HEK293 (cell line): Measurements from ENCODE around the gene CTDSPL2.

Experiments used
- CTCF ChIA-PET: fragments of 350-600 bp; formaldehyde crosslinking; extraction: SDS; loops from one replicate; lab custom pipeline; 2021; ENCODE audit warnings: antibody characterized with exemption; lab: Yijun Ruan, JAX
- POLR2A ChIA-PET: fragments of 300-600 bp; formaldehyde crosslinking; extraction: SDS; loops from one replicate; lab custom pipeline; 2020; ENCODE audit warnings: antibody characterized with exemption, inconsistent platforms; lab: Yijun Ruan, JAX
- H3K27ac ChIP-seq: fragments of 200-500 bp; sonication (Bioruptor generic); 2 replicates; pipeline ENCODE4 v1.5.1; 2014; ENCODE audit warnings: low read depth, low read length, control low read depth, inconsistent platforms; ENCODE audit errors: extremely low read depth
- H3K36me3 ChIP-seq, 2 experiments: fragments of 200-500 bp in 1 of 2; sonication (Bioruptor generic) in 1 of 2; 1 replicate in 1 of 2; 2 replicates in 1 of 2; pipeline ENCODE4 v1.5.1; 2014 to 2017; ENCODE audit warnings: inconsistent platforms in 2 of 2, low read length in 2 of 2; ENCODE audit not compliant: control insufficient read depth in 2 of 2, insufficient read depth in 1 of 2
- H3K4me1 ChIP-seq: fragments of 200-500 bp; sonication (Bioruptor generic); 2 replicates; pipeline ENCODE4 v1.5.1; 2014; ENCODE audit warnings: mild to moderate bottlenecking, low read length, inconsistent platforms; ENCODE audit not compliant: control insufficient read depth, insufficient read depth
- H3K4me3 ChIP-seq: 2 replicates; pipeline ENCODE4 v1.5.1; 2011; ENCODE audit warnings: low read depth, mild to moderate bottlenecking, control low read depth, low read length, moderate library complexity
- H3K9me3 ChIP-seq: fragments of 200-500 bp; sonication (Bioruptor generic); 2 replicates; pipeline ENCODE4 v1.5.1; 2014; ENCODE audit warnings: low read depth, low read length, inconsistent platforms; ENCODE audit not compliant: control insufficient read depth, insufficient read depth
- ELK4 ChIP-seq: IDR thresholded peaks from 2 replicates; pipeline ENCODE4 v1.6.1; 2011; ENCODE audit warnings: mild to moderate bottlenecking, low read depth, low read length, borderline replicate concordance
- GLI2 ChIP-seq: fragments of 450-650 bp; formaldehyde crosslinking; IDR thresholded peaks from 2 replicates; pipeline ENCODE4; 2017; ENCODE audit warnings: missing biosample characterization, missing genetic modification characterization, low read depth, borderline replicate concordance
- SALL2 ChIP-seq: fragments of 450-650 bp; formaldehyde crosslinking; IDR thresholded peaks from 2 replicates; pipeline ENCODE4 v1.5.0; 2017; ENCODE audit warnings: missing biosample characterization, mild to moderate bottlenecking, missing genetic modification characterization, borderline replicate concordance
- SETDB1 ChIP-seq: IDR thresholded peaks from one replicate; pipeline ENCODE4 v1.6.1; 2017; ENCODE audit warnings: mild to moderate bottlenecking, low read length, moderate library complexity, mixed read lengths; ENCODE audit not compliant: insufficient read length
- ZBTB20 ChIP-seq: fragments of 450-650 bp; formaldehyde crosslinking; IDR thresholded peaks from 2 replicates; pipeline ENCODE4 v1.5.1; 2016; ENCODE audit warnings: missing biosample characterization, missing genetic modification characterization
- ZBTB44 ChIP-seq: fragments of 450-650 bp; IDR thresholded peaks from 2 replicates; pipeline ENCODE4 v1.5.1; 2018; ENCODE audit warnings: missing biosample characterization, mild to moderate bottlenecking, missing genetic modification characterization
- ZFP41 ChIP-seq: fragments of 450-650 bp; formaldehyde crosslinking; IDR thresholded peaks from 2 replicates; pipeline ENCODE4 v1.5.1; 2016; ENCODE audit warnings: missing biosample characterization, missing genetic modification characterization, borderline replicate concordance
- ZIC2 ChIP-seq: fragments of 450-650 bp; formaldehyde crosslinking; IDR thresholded peaks from 2 replicates; pipeline ENCODE4 v1.5.1; 2016; ENCODE audit warnings: missing biosample characterization, missing genetic modification characterization
- ZNF146 ChIP-seq: fragments of 450-650 bp; formaldehyde crosslinking; IDR thresholded peaks from 2 replicates; pipeline ENCODE4 v1.5.1; 2016; ENCODE audit warnings: missing biosample characterization, missing genetic modification characterization
- ZNF239 ChIP-seq: fragments of 450-650 bp; formaldehyde crosslinking; IDR thresholded peaks from 2 replicates; pipeline ENCODE4 v1.5.1; 2016; ENCODE audit warnings: missing biosample characterization, missing genetic modification characterization
- ZNF302 ChIP-seq: fragments of 450-650 bp; formaldehyde crosslinking; IDR thresholded peaks from 2 replicates; pipeline ENCODE4 v1.5.1; 2016; ENCODE audit warnings: missing biosample characterization, missing genetic modification characterization, low read depth
- ZNF404 ChIP-seq: fragments of 450-650 bp; formaldehyde crosslinking; IDR thresholded peaks from 2 replicates; pipeline ENCODE4 v1.5.1; 2017; ENCODE audit warnings: missing biosample characterization, missing genetic modification characterization
- ZNF426 ChIP-seq: fragments of 450-650 bp; formaldehyde crosslinking; IDR thresholded peaks from 2 replicates; pipeline ENCODE4 v1.5.1; 2017; ENCODE audit warnings: missing biosample characterization, missing genetic modification characterization, mild to moderate bottlenecking, inconsistent platforms, moderate library complexity
- ZNF433 ChIP-seq: fragments of 450-650 bp; formaldehyde crosslinking; IDR thresholded peaks from 2 replicates; pipeline ENCODE4 v1.5.1; 2016; ENCODE audit warnings: missing biosample characterization, missing genetic modification characterization, low read depth
- ZNF514 ChIP-seq: fragments of 450-650 bp; formaldehyde crosslinking; IDR thresholded peaks from 2 replicates; pipeline ENCODE4 v1.5.1; 2016; ENCODE audit warnings: missing biosample characterization, missing genetic modification characterization
- ZNF610 ChIP-seq: fragments of 450-650 bp; formaldehyde crosslinking; IDR thresholded peaks from 2 replicates; pipeline ENCODE4 v1.5.1; 2016; ENCODE audit warnings: missing biosample characterization, missing genetic modification characterization, borderline replicate concordance
- ZNF830 ChIP-seq: fragments of 450-650 bp; IDR thresholded peaks from 2 replicates; pipeline ENCODE4 v1.5.0; 2018; ENCODE audit warnings: missing biosample characterization, missing genetic modification characterization, low read depth, mild to moderate bottlenecking, moderate library complexity
- TF ChIP-seq, protein P1 (sequence below): fragments of 450-650 bp; formaldehyde crosslinking; IDR thresholded peaks from 2 replicates; pipeline ENCODE4 v1.5.1; 2016; ENCODE audit warnings: missing biosample characterization, missing genetic modification characterization
- TF ChIP-seq, protein P2 (sequence below): fragments of 450-650 bp; formaldehyde crosslinking; IDR thresholded peaks from 2 replicates; pipeline ENCODE4 v1.5.1; 2016; ENCODE audit warnings: missing biosample characterization, missing genetic modification characterization
- TF ChIP-seq, protein P3 (sequence below): fragments of 450-650 bp; formaldehyde crosslinking; IDR thresholded peaks from 2 replicates; pipeline ENCODE4 v1.5.1; 2016; ENCODE audit warnings: missing biosample characterization, missing genetic modification characterization, borderline replicate concordance
- TF ChIP-seq, protein P4 (sequence below): fragments of 450-650 bp; formaldehyde crosslinking; IDR thresholded peaks from 2 replicates; pipeline ENCODE4 v1.5.1; 2016; ENCODE audit warnings: missing biosample characterization, missing genetic modification characterization

CTDSPL2 gene

GRCh38 chr15:44532689-44533088 lies 105.3 kb downstream of the CTDSPL2 start:
- ChIA-PET POLR2A (no interaction called here), CTCF (interaction anchor here (0.8 kb wide), 1 partner anchor 16 kb away, joined by 4 read pairs; no protein-coding TSS in a partner anchor)
- Histone ChIP-seq H3K4me1 (no peaks in the 10 kb centered on the region), H3K36me3 (peaks cover 0 to 4% of the 10 kb centered on the region in 2 experiments; a peak in 2 of 3 replicates), H3K27ac (no peak overlapping the region), H3K9me3 (no peaks in the 10 kb centered on the region), H3K4me3 (no peak overlapping the region)
- TF ChIP-seq ZNF239 (tag by site-specific recombination) (no peak), SETDB1 (no peak)
- TF ChIP-seq, protein P1, sequence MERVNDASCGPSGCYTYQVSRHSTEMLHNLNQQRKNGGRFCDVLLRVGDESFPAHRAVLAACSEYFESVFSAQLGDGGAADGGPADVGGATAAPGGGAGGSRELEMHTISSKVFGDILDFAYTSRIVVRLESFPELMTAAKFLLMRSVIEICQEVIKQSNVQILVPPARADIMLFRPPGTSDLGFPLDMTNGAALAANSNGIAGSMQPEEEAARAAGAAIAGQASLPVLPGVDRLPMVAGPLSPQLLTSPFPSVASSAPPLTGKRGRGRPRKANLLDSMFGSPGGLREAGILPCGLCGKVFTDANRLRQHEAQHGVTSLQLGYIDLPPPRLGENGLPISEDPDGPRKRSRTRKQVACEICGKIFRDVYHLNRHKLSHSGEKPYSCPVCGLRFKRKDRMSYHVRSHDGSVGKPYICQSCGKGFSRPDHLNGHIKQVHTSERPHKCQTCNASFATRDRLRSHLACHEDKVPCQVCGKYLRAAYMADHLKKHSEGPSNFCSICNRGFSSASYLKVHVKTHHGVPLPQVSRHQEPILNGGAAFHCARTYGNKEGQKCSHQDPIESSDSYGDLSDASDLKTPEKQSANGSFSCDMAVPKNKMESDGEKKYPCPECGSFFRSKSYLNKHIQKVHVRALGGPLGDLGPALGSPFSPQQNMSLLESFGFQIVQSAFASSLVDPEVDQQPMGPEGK (tag by site-specific recombination): no peak

DNA sequence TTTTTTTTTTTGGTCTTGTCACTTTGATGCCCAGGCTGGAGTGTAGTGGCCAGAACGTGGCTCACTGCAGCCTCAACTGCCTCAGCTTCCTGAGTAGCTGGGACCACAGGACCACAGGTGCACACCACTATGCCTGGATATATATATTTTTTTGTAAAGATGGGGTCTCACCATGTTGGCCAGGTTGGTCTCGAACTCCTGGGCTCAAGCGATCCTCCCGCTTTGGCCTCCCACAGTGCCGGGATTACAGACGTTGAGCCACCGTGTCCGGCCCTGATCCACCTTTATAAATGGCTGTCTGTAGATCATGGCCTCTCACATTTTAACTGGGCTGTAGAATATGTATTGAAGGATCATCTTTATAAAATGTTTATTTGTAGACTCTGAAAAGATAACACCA lies 107.7 kb downstream of the CTDSPL2 start:
- no peaks in the 10 kb centered on the region for H3K9me3 ChIP-seq
- peaks cover 4 to 12% of the 10 kb centered on the region in 2 experiments; a peak in 2 of 3 replicates for H3K36me3 ChIP-seq
- CTCF ChIA-PET: interaction anchor here (1.4 kb wide), 1 partner anchor 11 kb away, joined by 3 read pairs; no protein-coding TSS in a partner anchor
- TF ChIP-seq ZNF426 (tag by site-specific recombination) (no peak), ZFP41 (no peak), ZNF302 (tag by site-specific recombination) (no peak), ZNF830 (tag by site-specific recombination) (no peak), ZNF404 (tag by site-specific recombination) (no peak), GLI2 (tag by site-specific recombination) (no peak), ZNF146 (tag by site-specific recombination) (no peak), ZBTB44 (tag by site-specific recombination) (no peak), ZNF433 (tag by site-specific recombination) (no peak), ZNF514 (no peak), SALL2 (tag by site-specific recombination) (no peak), ZNF610 (tag by site-specific recombination) (no peak), ELK4 (no peak), ZBTB20 (tag by site-specific recombination) (no peak), ZIC2 (tag by site-specific recombination) (no peak)
- TF ChIP-seq, protein P2, sequence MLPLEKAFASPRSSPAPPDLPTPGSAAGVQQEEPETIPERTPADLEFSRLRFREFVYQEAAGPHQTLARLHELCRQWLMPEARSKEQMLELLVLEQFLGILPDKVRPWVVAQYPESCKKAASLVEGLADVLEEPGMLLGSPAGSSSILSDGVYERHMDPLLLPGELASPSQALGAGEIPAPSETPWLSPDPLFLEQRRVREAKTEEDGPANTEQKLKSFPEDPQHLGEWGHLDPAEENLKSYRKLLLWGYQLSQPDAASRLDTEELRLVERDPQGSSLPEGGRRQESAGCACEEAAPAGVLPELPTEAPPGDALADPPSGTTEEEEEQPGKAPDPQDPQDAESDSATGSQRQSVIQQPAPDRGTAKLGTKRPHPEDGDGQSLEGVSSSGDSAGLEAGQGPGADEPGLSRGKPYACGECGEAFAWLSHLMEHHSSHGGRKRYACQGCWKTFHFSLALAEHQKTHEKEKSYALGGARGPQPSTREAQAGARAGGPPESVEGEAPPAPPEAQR (tag by site-specific recombination): no peak
- TF ChIP-seq, protein P3, sequence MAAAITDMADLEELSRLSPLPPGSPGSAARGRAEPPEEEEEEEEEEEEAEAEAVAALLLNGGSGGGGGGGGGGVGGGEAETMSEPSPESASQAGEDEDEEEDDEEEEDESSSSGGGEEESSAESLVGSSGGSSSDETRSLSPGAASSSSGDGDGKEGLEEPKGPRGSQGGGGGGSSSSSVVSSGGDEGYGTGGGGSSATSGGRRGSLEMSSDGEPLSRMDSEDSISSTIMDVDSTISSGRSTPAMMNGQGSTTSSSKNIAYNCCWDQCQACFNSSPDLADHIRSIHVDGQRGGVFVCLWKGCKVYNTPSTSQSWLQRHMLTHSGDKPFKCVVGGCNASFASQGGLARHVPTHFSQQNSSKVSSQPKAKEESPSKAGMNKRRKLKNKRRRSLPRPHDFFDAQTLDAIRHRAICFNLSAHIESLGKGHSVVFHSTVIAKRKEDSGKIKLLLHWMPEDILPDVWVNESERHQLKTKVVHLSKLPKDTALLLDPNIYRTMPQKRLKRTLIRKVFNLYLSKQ (tag by site-specific recombination): no peak
- TF ChIP-seq, protein P4, sequence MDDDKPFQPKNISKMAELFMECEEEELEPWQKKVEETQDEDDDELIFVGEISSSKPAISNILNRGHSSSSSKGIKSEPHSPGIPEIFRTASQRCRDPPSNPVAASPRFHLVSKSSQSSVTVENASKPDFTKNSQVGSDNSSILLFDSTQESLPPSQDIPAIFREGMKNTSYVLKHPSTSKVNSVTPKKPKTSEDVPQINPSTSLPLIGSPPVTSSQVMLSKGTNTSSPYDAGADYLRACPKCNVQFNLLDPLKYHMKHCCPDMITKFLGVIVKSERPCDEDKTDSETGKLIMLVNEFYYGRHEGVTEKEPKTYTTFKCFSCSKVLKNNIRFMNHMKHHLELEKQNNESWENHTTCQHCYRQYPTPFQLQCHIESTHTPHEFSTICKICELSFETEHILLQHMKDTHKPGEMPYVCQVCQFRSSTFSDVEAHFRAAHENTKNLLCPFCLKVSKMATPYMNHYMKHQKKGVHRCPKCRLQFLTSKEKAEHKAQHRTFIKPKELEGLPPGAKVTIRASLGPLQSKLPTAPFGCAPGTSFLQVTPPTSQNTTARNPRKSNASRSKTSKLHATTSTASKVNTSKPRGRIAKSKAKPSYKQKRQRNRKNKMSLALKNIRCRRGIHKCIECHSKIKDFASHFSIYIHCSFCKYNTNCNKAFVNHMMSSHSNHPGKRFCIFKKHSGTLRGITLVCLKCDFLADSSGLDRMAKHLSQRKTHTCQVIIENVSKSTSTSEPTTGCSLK (tag by site-specific recombination): no peak
- POLR2A ChIA-PET: no interaction called here
- H3K27ac ChIP-seq: no peak overlapping the region
- no peaks in the 10 kb centered on the region for H3K4me1 ChIP-seq
- no peak overlapping the region for H3K4me3 ChIP-seq
